ENCODE measurements around the gene CUX1.

CUX1 gene

GRCh38 chr7:102248456-102249395 is 431.3 kb downstream of the CUX1 start:
- no peak overlapping the region for H3K4me3 ChIP-seq (ENCODE audit: control insufficient read depth, low read depth, low read length)
- no peak for DNase-seq (ENCODE audit: low read depth)
- TF ChIP-seq CTCF (IDR thresholded peaks at IDR 0.05; ENCODE audit: control insufficient read depth, insufficient read depth, low read depth, low read length, missing control alignments): no peak

DNA sequence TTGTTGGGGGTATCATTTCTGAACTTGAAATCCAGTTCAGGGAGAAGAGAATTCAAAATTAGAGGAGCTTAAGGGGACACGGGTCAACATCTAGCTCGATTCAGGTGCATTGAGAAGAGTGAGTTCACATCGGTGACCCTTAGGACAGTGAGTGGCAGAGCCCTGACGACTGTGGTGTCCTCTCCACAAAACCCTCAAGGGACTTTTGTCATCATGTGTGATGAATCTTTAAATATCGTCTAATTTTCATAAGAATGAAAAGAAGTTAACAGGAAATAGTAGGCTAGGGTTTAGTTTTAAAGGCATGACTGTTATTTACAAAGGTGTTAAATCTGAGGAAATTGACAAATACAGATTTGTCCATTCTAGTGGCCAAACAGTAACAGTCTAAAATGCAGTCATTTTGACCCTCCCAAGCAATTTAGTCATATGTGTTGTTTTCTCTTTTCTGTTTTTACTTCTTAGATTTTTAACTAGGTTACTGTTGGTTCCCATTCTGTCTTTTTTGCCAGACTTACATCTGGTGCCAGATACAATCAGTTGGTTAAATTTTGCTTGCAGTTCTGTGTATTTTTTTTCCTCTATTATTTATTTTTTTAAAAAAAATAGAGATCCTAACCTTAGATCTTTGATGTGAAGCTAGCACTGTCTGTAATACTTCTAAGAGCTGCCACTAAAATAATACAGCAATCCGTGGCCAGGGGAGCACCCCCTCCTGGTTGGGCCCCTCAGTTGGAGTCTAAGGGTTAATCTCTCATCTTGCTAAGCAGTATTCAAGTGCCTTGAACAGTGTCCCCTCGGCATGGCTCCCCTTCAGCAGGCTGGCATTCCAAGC is 434.3 kb downstream of the CUX1 start:
- no peak for TF ChIP-seq CTCF (IDR thresholded peaks at IDR 0.05; ENCODE audit: control insufficient read depth, insufficient read depth, low read depth, low read length, missing control alignments)
- H3K4me3 ChIP-seq (ENCODE audit: control insufficient read depth, low read depth, low read length): no peak overlapping the region
- DNase-seq (ENCODE audit: low read depth): no peak

DNA sequence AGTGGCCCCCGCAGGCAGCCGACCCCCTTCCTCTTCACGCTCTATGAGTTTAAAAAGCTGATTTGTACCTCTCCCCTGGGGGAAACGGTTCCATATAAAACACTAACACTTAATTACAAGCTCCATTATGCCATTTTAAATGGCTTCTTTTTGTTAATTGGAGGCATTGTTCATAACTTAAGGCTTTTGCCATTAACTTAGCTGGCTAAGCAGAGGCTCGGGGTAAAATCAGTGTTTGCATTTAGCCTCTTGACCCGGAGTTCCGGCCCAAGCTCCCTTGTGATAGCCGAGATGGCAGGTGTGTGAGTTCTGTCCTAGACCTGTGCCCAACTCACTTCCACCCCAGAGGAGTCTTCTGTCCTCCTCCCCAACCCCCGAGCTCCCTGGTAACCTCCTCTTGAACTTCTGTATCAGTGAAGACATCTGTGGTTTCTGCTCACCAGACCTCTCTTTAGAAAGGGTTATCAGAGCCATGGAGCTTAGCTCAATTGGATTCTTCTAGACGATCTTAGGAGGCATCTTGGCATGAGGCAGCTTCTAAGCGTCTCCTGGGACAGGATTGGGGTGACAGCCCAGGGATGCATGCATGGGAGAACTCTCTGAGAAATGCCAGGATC is 435.0 kb downstream of the CUX1 start:
- H3K4me3 ChIP-seq (ENCODE audit: control insufficient read depth, low read depth, low read length): no peak overlapping the region
- TF ChIP-seq CTCF (IDR thresholded peaks at IDR 0.05; ENCODE audit: control insufficient read depth, insufficient read depth, low read depth, low read length, missing control alignments): no peak
- DNase-seq (ENCODE audit: low read depth): no peak

DNA sequence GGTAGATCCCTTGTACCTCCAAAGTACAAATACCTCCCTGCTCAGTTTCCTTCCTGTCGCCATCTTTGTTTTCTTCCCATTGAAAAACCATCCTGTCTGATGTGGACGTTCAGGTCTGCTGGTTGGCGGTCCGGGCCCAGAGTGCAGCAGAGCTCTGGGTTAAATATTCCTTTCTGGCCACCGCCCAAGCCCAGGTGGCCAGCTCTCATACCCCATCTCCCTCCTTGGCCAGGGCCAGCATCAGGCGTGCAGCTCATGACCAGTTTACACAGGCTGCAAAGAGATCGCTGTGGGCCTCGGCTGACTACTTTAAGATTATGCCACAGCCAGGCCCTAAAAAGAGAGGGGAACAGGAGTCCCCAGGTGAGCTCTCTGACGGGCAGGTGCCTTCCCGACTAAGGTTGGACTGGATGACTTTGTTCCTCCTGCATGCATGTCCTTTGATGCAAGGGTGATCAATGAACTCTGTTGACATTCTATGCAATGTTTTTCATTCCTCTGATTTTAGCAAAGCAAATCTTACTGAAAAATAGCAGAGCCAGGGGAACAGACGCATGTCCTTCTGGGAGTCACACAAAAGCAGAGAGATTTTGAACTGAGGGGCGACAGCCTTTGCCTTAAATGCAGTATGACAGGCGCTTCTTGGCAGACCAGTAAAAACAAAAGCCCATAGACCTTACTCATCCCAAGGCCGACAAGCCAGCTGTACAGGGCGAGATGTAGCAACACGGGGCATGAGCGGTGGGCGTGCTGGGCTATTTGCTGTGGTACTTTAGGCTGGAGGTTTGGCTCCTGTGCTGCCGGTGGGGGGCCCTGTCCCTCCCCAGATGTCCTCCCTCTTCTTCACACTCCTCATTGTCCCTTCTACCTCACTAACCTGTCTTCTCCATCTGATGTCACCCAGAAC is 435.9 kb downstream of the CUX1 start:
- H3K4me3 ChIP-seq (ENCODE audit: control insufficient read depth, low read depth, low read length): no peak overlapping the region
- TF ChIP-seq CTCF (IDR thresholded peaks at IDR 0.05; ENCODE audit: control insufficient read depth, insufficient read depth, low read depth, low read length, missing control alignments): no peak
- no peak for DNase-seq (ENCODE audit: low read depth)

DNA sequence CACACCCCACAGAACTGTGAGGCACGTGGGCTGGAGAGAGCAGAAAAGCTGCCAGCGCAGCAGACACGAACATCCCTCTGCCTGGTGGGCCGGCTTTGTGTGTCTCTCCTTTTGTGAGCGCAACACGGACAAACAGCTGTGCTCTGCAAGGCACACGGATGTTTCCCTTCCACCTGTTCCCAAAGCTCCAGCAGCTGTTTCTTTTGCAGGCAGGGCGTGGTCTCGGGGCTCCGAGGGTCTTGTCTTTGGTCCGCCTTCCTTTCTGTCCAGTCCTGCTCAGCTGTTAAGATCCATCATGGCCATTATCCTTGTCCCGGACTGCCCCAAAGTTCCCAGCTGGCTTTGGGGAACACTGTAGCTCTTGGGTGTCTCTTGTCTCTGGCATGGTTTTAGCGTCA is 436.5 kb downstream of the CUX1 start:
- no peak for DNase-seq (ENCODE audit: low read depth)
- no peak overlapping the region for H3K4me3 ChIP-seq (ENCODE audit: control insufficient read depth, low read depth, low read length)
- no peak for TF ChIP-seq CTCF (IDR thresholded peaks at IDR 0.05; ENCODE audit: control insufficient read depth, insufficient read depth, low read depth, low read length, missing control alignments)
